Measurements from ENCODE around the gene AADACL4. TPM values are rescaled to one million over a fixed set of nuclear protein-coding genes. Genes with fewer than 3 reads are reported as not detected.

Gene AADACL4
- total RNA-seq, 1 donor from 2014 or later: not detected

- no peak for TF ChIP-seq CTCF (conservative IDR thresholded peaks at IDR 0.05)
- Mint-ChIP-seq H3K27me3 (ENCODE audit: low read depth) (no peaks in the 10 kb centered on the region), H3K27ac (ENCODE audit: unreplicated experiment) (no peak overlapping the region), H3K4me3 (no peak overlapping the region), H3K9me3 (no peaks in the 10 kb centered on the region), H3K36me3 (ENCODE audit: low read depth) (no peaks in the 10 kb centered on the region), H3K4me1 (peaks cover 19% of the 10 kb centered on the region)
- no peak for DNase-seq (ENCODE audit: low read depth, low spot score)
These were observed 17.0 kb upstream of the AADACL4 start for GRCh38 chr1:12626888-12627287.

- TF ChIP-seq CTCF (conservative IDR thresholded peaks at IDR 0.05): no peak
- H3K36me3 Mint-ChIP-seq (ENCODE audit: low read depth): no peaks in the 10 kb centered on the region
- H3K4me1 Mint-ChIP-seq: peaks cover 19% of the 10 kb centered on the region
- H3K27ac Mint-ChIP-seq (ENCODE audit: unreplicated experiment): no peak overlapping the region
- no peaks in the 10 kb centered on the region for H3K27me3 Mint-ChIP-seq (ENCODE audit: low read depth)
- no peak for DNase-seq (ENCODE audit: low read depth, low spot score)
- H3K4me3 Mint-ChIP-seq: no peak overlapping the region
- H3K9me3 Mint-ChIP-seq: no peaks in the 10 kb centered on the region
These were observed 16.6 kb upstream of the AADACL4 start for GRCh38 chr1:12627296-12627695.

- Mint-ChIP-seq H3K4me3 (no peak overlapping the region), H3K9me3 (no peaks in the 10 kb centered on the region), H3K4me1 (peaks cover 19% of the 10 kb centered on the region), H3K27ac (ENCODE audit: unreplicated experiment) (no peak overlapping the region), H3K36me3 (ENCODE audit: low read depth) (no peaks in the 10 kb centered on the region), H3K27me3 (ENCODE audit: low read depth) (no peaks in the 10 kb centered on the region)
- no peak for DNase-seq (ENCODE audit: low read depth, low spot score)
- TF ChIP-seq CTCF (conservative IDR thresholded peaks at IDR 0.05): no peak
These were observed 14.4 kb upstream of the AADACL4 start for GRCh38 chr1:12629511-12629956.

- Mint-ChIP-seq H3K4me3 (no peak overlapping the region), H3K36me3 (ENCODE audit: low read depth) (no peaks in the 10 kb centered on the region), H3K4me1 (peaks cover 19% of the 10 kb centered on the region), H3K27me3 (ENCODE audit: low read depth) (no peaks in the 10 kb centered on the region), H3K27ac (ENCODE audit: unreplicated experiment) (no peak overlapping the region), H3K9me3 (no peaks in the 10 kb centered on the region)
- no peak for TF ChIP-seq CTCF (conservative IDR thresholded peaks at IDR 0.05)
- no peak for DNase-seq (ENCODE audit: low read depth, low spot score)
These were observed 13.7 kb upstream of the AADACL4 start for GRCh38 chr1:12629985-12630760.

- no peak overlapping the region for H3K27ac Mint-ChIP-seq (ENCODE audit: unreplicated experiment)
- peaks cover 19% of the 10 kb centered on the region for H3K4me1 Mint-ChIP-seq
These were observed 12.8 kb upstream of the AADACL4 start for GRCh38 chr1:12630946-12631530.

More at GRCh38 chr1:12630946-12631530, 12.8 kb upstream of the AADACL4 start:
- Mint-ChIP-seq H3K27me3 (ENCODE audit: low read depth) (no peaks in the 10 kb centered on the region), H3K9me3 (no peaks in the 10 kb centered on the region), H3K36me3 (ENCODE audit: low read depth) (no peaks in the 10 kb centered on the region), H3K4me3 (no peak overlapping the region)
- no peak for DNase-seq (ENCODE audit: low read depth, low spot score)
- no peak for TF ChIP-seq CTCF (conservative IDR thresholded peaks at IDR 0.05)

Data from neural crest cell (in vitro differentiated cells).